NT2/D1 (cell line): ENCODE results near the gene PEBP1.

ENCODE experiments used
- SUZ12 ChIP-seq: IDR thresholded peaks from 2 replicates; pipeline ENCODE4 v1.6.1; 2011; ENCODE audit not compliant: insufficient read length, insufficient read depth; ENCODE audit errors: extremely low read depth
- YY1 ChIP-seq: IDR thresholded peaks from 2 replicates; pipeline ENCODE4 v1.6.1; 2011; ENCODE audit not compliant: insufficient read length, insufficient read depth
- ZNF274 ChIP-seq: IDR thresholded peaks from 2 replicates; pipeline ENCODE4 v1.6.1; 2011; ENCODE audit warnings: mild to moderate bottlenecking, low read depth, low read length

DNA sequence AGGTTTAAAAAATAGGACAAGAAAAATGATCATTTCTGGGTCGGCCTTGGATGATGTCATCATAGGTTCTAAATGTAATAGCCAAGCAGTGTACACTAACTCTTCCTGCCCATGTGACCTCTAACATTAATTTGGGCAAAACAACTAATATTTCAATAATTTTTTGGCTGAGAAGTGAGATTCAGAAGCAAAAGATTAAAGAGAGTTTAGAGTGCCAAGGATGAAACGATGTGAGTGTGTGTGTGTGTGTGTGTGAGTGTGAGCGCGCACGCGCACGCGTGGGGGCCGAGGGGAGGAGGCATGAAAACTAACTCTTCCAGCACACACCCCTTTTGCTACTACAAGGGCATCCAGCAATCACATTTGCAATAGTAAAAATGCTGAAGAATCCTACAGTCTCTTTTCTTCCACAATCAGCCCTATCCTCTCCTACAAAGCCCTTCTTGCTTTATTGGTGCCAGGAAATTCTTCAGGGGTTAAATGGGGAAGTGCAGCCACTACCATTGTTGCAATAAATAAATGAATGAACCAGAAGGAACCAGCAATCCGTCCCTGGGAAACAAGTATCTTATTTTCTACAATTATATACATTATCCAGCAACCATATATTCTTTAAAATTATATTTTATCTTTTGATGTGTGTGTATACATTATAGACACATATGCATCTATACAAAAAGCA is 52.9 kb downstream of the PEBP1 start:
- TF ChIP-seq YY1 (no peak), ZNF274 (no peak), SUZ12 (no peak)
